ACHN (cell line): Measurements from ENCODE around the gene HBZ.
"Not testable (repeated sequence)": the region's sequence is repeated elsewhere in the genome, so short reads cannot be mapped to it uniquely, and the experiment has no call there.

Source experiments
- DNase-seq: peaks from one replicate; pipeline ENCODE4 v3.0.0-alpha.2; 2015
- in situ Hi-C: cut with HindIII; loops from 2 replicates; pipeline ENCODE4 v1.10.0; 2017; ENCODE audit warnings: low sequenced_read_pairs, low pct_ligation_motif_present, low pct_unique_long_range_greater_than_20kb

The HBZ gene

GRCh38 chr16:175011-175949, 22.8 kb downstream of the HBZ start:
- in situ Hi-C loops = no loop called here
- no peak for DNase-seq

GRCh38 chr16:176006-176405, 23.6 kb downstream of the HBZ start:
- in situ Hi-C loops, DNase-seq: not testable (repeated sequence)

GRCh38 chr16:176477-177382, 24.3 kb downstream of the HBZ start, which contains the start of gene HBA1:
HBA1 (plus strand) TSS chr16:176680; CDS start chr16:176717, 37 bp downstream.
- in situ Hi-C loops, DNase-seq: not testable (repeated sequence)

- no peak for DNase-seq
- in situ Hi-C loops = no loop called here
Measured at GRCh38 chr16:177394-177822, 25.0 kb downstream of the HBZ start.

- in situ Hi-C loops = no loop called here
- DNase-seq = no peak
Measured at GRCh38 chr16:177981-178667, 25.7 kb downstream of the HBZ start.

GRCh38 chr16:178668-179015, 26.2 kb downstream of the HBZ start:
- DNase-seq = no peak
- in situ Hi-C loops = no loop called here

- DNase-seq = no peak
- in situ Hi-C loops = no loop called here
Measured at GRCh38 chr16:179211-180092, 27.0 kb downstream of the HBZ start.

- in situ Hi-C loops = no loop called here
- DNase-seq = no peak
Measured at GRCh38 chr16:180101-180675, 27.7 kb downstream of the HBZ start, which contains the start of gene HBQ1. HBQ1 (plus strand) TSS chr16:180459; CDS start chr16:180487, 28 bp downstream.

GRCh38 chr16:180681-181564, 28.5 kb downstream of the HBZ start:
- in situ Hi-C loops = no loop called here
- DNase-seq = peak; percentile 84

GRCh38 chr16:181565-182021, 29.1 kb downstream of the HBZ start:
- no peak for DNase-seq

GRCh38 chr16:183005-183404, 30.6 kb downstream of the HBZ start:
- no peak for DNase-seq
- in situ Hi-C loops = no loop called here

More at GRCh38 chr16:181565-182021, 29.1 kb downstream of the HBZ start:
- in situ Hi-C loops = no loop called here

- DNase-seq = no peak
- in situ Hi-C loops = no loop called here
Measured at GRCh38 chr16:185213-185612, 32.8 kb downstream of the HBZ start.

- no peak for DNase-seq
- in situ Hi-C loops = no loop called here
Measured at GRCh38 chr16:185691-186090, 33.2 kb downstream of the HBZ start.

- in situ Hi-C loops = no loop called here
- no peak for DNase-seq
Measured at GRCh38 chr16:187330-187729, 34.9 kb downstream of the HBZ start.

GRCh38 chr16:188674-189073, 36.2 kb downstream of the HBZ start:
- in situ Hi-C loops = no loop called here

GRCh38 chr16:189604-190186, 37.3 kb downstream of the HBZ start:
- in situ Hi-C loops = no loop called here
- DNase-seq = no peak

More at GRCh38 chr16:188674-189073, 36.2 kb downstream of the HBZ start:
- DNase-seq = no peak
